Measurements from ENCODE around the gene ATP8A2. TPM values are rescaled to one million over a fixed set of nuclear protein-coding genes. Genes with fewer than 3 reads are reported as not detected.
A peak's percentile ranks its signal among the peaks of the same experiment; 100 is the strongest.

Gene ATP8A2
- total RNA-seq, 2 donors from 2014 or later: 1.6 to 2.9 TPM

GRCh38 chr13:25775275-25775674 is 403.5 kb downstream of the ATP8A2 start:
- Mint-ChIP-seq H3K36me3 (ENCODE audit: low read depth) (no peaks in the 10 kb centered on the region), H3K27me3 (ENCODE audit: insufficient read depth) (no peaks in the 10 kb centered on the region), H3K4me3 (no peak overlapping the region), H3K27ac (no peak overlapping the region), H3K9me3 (peaks cover 10% of the 10 kb centered on the region), H3K4me1 (peaks cover 50% of the 10 kb centered on the region)
- Histone ChIP-seq H3K27me3 (ENCODE audit: control insufficient read depth, insufficient read depth, low read length, poor library complexity, severe bottlenecking) (no peaks in the 10 kb centered on the region), H3K27ac (ENCODE audit: low read depth, low read length) (no peak overlapping the region), H3K4me3 (ENCODE audit: low read length) (no peak overlapping the region), H3K9me3 (ENCODE audit: control insufficient read depth, low read length) (no peaks in the 10 kb centered on the region), H3K4me1 (ENCODE audit: control insufficient read depth, insufficient read depth, low read length) (peaks cover 33% of the 10 kb centered on the region), H3K36me3 (ENCODE audit: control insufficient read depth, insufficient read depth, low read length) (no peaks in the 10 kb centered on the region), H3K9ac (ENCODE audit: extremely low read depth, low read length, poor library complexity, severe bottlenecking) (no peak overlapping the region)
- no peak for DNase-seq
- TF ChIP-seq CTCF (conservative IDR thresholded peaks at IDR 0.05): no peak
- 77 to 94% methylated on average over 1 to 3 of the region's 3 CpGs for WGBS, 2 experiments (ENCODE audit: insufficient coverage in 1 of 2, insufficient read length in 1 of 2)

GRCh38 chr13:25775986-25776385 is 404.2 kb downstream of the ATP8A2 start:
- DNase-seq: no peak
- H3K9ac ChIP-seq (ENCODE audit: extremely low read depth, low read length, poor library complexity, severe bottlenecking): no peak overlapping the region
- H3K4me3 ChIP-seq (ENCODE audit: low read length): no peak overlapping the region
- peaks cover 33% of the 10 kb centered on the region for H3K4me1 ChIP-seq (ENCODE audit: control insufficient read depth, insufficient read depth, low read length)
- H3K36me3 ChIP-seq (ENCODE audit: control insufficient read depth, insufficient read depth, low read length): no peaks in the 10 kb centered on the region
- no peaks in the 10 kb centered on the region for H3K27me3 ChIP-seq (ENCODE audit: control insufficient read depth, insufficient read depth, low read length, poor library complexity, severe bottlenecking)
- Mint-ChIP-seq H3K4me3 (no peak overlapping the region), H3K36me3 (ENCODE audit: low read depth) (no peaks in the 10 kb centered on the region), H3K27ac (peak overlapping the region; percentile 82), H3K9me3 (peaks cover 10% of the 10 kb centered on the region), H3K4me1 (peaks cover 50% of the 10 kb centered on the region), H3K27me3 (ENCODE audit: insufficient read depth) (no peaks in the 10 kb centered on the region)
- WGBS, 2 experiments (ENCODE audit: insufficient coverage in 1 of 2, insufficient read length in 1 of 2): 69 to 84% methylated on average over 3 to 4 of the region's 4 CpGs
- no peaks in the 10 kb centered on the region for H3K9me3 ChIP-seq (ENCODE audit: control insufficient read depth, low read length)
- no peak overlapping the region for H3K27ac ChIP-seq (ENCODE audit: low read depth, low read length)
- TF ChIP-seq CTCF (conservative IDR thresholded peaks at IDR 0.05): no peak

DNA sequence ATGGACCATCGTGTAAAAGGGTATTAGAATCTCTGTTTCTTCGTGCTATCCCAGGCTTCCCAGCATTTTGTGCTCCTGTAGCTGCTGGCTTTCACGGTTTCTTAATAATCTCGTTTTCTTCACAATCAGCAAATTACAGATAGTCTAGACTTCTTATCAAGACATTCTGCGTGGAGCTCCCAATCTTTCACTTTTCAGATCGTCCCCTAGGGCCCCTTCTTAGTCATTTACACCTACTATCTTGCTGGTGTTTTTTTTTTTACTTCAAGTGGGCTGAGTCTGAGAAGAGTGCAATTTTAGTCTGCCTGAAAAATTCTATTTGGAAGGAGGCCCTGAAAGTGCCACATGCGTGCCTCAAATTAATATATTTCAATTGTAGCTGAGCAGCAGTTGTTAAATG is 404.9 kb downstream of the ATP8A2 start:
- Histone ChIP-seq H3K36me3 (ENCODE audit: control insufficient read depth, insufficient read depth, low read length) (no peaks in the 10 kb centered on the region), H3K4me1 (ENCODE audit: control insufficient read depth, insufficient read depth, low read length) (peaks cover 31% of the 10 kb centered on the region), H3K4me3 (ENCODE audit: low read length) (peak overlapping the region; percentile 10), H3K27me3 (ENCODE audit: control insufficient read depth, insufficient read depth, low read length, poor library complexity, severe bottlenecking) (no peaks in the 10 kb centered on the region), H3K27ac (ENCODE audit: low read depth, low read length) (no peak overlapping the region), H3K9ac (ENCODE audit: extremely low read depth, low read length, poor library complexity, severe bottlenecking) (no peak overlapping the region), H3K9me3 (ENCODE audit: control insufficient read depth, low read length) (no peaks in the 10 kb centered on the region)
- peak overlapping the region; percentile 82 for H3K27ac Mint-ChIP-seq
- no peaks in the 10 kb centered on the region for H3K27me3 Mint-ChIP-seq (ENCODE audit: insufficient read depth)
- 40 to 61% methylated on average over 4 to 7 of the region's 7 CpGs for whole genome bisulfite sequencing, 2 experiments (ENCODE audit: insufficient coverage in 1 of 2, insufficient read length in 1 of 2)
- no peaks in the 10 kb centered on the region for H3K36me3 Mint-ChIP-seq (ENCODE audit: low read depth)
- peaks cover 10% of the 10 kb centered on the region for H3K9me3 Mint-ChIP-seq
- peak overlapping the region; percentile 25 for H3K4me3 Mint-ChIP-seq
- DNase-seq: no peak
- peak; percentile 35 for TF ChIP-seq CTCF (conservative IDR thresholded peaks at IDR 0.05)
- peaks cover 49% of the 10 kb centered on the region for H3K4me1 Mint-ChIP-seq

Measured in endodermal cell (in vitro differentiated cells).